Measurements from ENCODE around the gene SHANK2.
A peak's percentile ranks its signal among the peaks of the same experiment; 100 is the strongest.

Gene SHANK2

DNA sequence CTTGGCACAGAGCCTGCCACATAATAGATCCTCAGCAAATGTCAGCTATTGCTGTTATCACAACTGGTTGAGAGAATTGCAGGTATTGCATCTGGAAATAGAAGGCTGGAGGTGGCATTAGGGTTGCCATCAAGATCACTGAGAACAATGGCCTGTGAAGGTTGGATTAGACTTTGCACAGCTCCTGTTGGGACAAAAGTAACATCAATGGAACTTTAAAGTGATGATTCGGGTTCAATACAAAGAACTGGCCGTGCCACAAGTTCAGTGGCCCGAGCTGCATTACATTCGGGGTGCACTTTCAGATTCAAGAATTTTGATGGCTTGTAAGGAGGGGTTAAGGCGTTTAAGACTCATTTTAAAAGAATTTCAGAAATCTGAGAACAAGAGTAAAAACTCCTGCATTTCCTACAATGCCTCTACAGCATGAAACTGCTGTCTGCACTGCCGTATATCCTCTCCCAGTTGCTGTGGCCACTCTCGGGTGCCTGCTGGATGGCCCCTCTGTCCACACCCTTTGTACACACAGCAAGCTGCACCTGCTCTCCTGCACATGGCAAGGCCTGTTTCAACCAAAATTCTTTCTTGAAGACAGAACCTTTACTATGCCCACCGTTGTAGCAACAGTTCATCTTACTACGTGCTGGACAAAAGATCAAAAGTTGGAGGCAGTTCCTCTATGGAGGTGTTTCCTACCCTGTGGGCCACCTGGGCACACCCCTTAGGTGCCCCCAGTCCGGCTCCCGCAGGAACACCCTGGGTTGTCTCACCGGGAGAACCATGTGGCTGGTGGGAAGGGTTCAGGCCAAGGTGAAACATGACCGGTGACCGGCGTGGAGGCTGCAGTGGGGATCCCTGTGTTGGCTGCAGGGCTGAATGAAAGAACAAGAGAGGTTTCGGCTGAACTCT, 17.5 kb upstream of the SHANK2 start:
- no peak for DNase-seq (ENCODE audit: low read depth, low spot score)

DNA sequence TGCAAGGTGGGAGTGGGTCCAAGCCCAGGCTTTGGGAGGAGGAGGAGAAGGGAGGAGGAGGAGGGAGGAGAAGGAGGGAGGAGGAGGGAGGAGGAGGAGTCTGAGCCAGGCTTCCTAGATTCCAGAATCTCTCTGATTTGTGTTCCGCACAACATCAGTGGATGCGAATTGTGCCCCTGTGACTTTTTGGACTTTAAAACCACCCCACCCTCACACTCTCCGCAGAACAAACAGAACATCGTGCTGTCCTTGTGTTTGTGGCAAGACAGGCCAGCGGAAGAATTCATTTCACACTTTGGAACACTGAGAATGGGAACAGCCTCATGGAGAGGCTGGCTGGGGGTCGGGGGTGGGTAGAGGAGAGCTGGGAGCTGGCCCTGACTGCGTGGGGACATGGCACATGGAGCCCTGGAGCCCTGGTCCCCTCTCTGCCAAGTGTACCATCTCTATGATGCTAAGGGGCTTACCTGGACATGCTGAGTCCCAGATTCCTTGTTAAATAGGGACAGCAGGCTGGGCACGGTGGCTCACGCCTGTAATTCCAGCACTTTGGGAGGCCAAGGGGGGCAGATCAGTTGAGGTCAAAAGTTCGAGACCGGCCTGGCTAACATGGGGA, 16.4 kb upstream of the SHANK2 start:
- no peak for DNase-seq (ENCODE audit: low read depth, low spot score)

DNA sequence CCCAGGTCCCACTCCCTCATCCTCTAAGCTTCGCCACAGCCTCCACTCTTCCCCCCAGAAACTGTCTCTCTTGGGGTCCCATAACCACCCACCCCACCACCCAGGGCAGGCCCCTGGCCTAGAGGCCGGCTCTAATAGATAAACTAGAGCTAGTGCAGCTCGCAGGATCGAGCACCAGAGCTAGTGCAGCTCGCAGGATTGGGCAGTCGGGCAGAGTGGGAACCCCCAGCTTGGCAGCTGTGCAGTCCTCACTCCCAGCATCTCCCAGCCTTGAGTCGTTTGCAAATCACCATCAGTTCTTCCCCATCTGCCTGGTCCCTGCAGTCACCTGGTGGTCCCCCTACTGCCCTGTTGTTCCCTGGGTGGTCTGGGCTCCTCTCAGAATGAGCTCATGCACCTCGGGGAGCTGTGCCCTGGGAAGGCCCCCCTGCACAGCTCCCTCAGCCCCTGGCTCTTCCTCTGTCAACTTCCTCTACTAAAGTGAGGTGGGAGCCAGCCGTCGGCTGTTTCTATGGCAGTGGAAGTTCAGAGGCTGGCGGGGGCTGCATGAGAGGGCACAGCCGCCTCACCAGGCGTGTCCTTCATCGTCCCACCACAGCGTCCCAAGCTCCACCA, 15.5 kb upstream of the SHANK2 start:
- no peak for DNase-seq (ENCODE audit: low read depth, low spot score)

DNA sequence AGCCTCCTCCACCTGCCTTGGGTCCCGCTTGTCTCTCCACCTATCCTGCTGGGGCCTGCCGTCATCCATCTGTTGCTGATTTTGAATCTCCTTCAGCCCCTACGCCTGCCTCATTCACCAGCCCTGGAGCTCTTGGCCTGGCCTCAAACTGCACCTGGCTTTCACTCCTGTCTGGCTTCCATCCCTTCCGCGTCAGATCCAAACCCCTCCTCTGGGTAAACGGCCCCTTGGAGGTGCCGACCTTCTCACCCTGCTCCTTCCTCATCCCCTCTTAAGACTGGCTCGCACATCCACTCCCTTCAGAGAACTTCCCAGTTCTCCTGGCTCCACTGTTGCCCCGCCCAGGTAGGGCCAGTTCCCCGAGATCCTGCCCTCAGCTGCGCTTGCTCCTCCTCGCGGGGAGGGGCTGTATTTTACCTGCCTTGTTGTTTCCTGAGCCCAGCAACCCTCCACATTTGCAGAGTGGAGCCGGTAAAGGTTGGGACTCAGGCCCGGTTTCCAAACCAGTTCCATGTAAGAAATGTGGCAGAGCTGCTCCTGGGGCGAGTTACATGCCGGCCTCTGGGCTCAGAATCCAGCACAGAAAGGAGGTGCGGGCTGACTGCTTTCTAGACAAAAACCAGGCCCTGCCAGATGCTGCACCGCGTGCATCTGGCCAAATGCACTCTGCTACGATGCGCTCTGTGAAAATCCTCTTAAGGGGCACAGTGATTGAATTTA, 13.9 kb upstream of the SHANK2 start:
- no peak for DNase-seq (ENCODE audit: low read depth, low spot score)

DNA sequence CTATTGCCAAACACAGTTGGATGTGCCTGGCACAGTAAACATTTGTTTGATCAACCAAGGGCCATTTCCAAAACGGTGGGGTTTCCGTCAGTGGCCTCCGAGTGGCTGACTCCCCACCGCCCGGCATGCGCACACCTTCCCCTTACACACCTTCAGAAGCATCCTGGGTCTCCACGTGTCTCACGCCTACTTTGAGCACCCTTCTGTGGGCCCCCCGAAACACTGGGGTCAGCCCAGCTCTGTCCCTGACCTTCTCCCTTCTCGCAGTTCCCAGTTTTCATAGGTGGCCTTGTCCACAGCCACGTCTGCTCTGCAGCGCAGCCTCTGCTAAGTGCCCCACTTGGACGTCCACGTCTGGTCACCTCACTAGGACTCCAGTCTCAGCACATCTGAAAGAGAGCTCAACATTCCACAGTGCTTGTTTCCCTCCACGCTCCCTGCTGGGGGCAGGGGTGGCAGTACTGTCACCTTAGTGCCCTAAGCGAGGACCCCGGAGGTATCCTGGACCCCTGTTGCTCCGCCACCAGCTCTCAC, 13.2 kb upstream of the SHANK2 start:
- DNase-seq (ENCODE audit: low read depth, low spot score) = no peak

DNA sequence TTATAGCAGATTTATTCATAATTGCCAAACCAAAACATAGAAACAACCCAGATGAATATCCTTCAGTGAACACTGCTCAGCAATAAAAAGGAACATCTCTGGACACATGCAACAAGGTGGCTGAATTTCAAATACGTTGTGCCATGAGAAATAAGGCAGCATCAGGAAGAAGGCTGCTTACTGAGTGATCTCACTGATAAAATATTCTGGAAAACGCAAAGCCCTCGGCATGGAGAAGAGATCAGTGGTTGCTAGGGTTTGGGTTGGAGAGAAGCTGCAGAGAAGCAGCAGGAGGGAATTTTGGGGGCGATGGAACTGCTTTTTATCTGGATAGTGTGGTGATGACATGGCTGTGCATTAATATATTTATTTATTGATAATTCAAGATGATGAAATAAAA, 11.0 kb upstream of the SHANK2 start:
- DNase-seq (ENCODE audit: low read depth, low spot score) = no peak

DNA sequence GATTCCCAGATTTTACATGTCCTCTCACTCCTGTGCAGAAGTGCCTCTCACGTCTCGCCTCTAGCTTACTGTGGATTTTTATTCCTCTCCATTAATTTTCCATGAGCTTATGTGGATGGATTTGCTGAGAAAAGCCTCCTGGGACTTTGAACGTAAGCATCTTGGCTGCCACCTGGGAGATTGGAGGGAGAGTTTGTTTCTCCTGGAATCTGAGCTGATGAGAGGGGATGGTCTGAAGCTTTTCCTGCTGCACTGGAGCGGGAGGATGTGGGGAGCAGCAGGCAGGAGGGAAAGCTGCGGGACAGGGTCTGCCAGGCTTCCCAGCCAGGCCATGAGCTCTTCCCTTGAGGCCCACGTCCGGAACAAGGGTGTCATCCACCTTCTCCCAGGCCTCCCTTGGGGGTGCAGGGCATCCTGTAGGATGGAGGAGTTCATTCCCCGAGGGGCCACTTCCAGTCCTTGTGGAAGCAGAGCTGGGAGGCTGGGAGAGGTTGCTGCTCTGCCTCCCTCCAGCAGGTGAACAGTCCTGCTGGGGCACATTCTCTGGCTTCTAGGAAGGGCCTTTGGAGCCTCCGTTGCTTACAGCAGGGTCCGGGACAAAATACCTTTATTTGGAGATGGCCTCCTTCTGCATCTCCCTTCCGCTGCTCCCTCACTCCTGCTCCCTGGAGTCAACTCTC, 3.6 kb upstream of the SHANK2 start:
- no peak for DNase-seq (ENCODE audit: low read depth, low spot score)

DNA sequence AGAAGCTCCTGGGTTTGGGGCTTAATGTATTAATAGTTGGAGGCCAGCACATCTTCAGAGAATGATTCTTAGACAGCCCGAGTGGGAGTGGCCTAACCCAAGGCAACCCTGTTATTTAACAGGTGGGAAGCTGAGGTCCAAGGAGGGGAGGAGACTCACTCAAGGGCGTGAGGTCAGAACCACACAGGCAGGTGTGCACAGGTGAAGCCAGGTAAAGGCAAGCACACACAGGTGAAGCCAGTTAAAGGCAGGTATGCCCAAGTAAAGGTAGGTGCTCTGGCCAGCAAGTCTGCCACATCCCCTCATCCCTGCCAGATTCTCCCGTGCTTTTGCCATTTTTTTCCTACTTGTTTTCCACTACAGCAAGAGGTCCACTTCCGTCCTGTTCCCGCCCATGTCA, 2.9 kb upstream of the SHANK2 start:
- DNase-seq (ENCODE audit: low read depth, low spot score) = no peak

DNA sequence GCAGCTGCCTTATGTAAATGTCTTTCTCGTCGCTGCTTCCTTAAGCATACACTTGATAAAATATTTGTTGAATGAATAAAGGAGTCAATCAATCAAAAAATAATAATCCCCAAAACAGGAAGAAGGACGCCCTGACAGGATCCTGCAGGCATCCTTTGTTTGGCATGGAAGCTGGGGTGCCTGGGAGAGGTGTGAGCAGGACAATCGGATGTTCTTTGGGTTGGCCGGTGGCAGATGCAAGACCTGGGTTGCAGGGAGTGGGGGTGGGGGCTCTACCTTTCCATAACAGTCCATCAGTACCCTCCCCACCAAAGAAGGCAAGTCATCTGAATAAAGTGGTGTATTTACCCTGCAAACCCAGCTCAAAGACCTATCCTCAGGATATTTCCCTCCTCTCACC, 1.4 kb upstream of the SHANK2 start:
- no peak for DNase-seq (ENCODE audit: low read depth, low spot score)

DNA sequence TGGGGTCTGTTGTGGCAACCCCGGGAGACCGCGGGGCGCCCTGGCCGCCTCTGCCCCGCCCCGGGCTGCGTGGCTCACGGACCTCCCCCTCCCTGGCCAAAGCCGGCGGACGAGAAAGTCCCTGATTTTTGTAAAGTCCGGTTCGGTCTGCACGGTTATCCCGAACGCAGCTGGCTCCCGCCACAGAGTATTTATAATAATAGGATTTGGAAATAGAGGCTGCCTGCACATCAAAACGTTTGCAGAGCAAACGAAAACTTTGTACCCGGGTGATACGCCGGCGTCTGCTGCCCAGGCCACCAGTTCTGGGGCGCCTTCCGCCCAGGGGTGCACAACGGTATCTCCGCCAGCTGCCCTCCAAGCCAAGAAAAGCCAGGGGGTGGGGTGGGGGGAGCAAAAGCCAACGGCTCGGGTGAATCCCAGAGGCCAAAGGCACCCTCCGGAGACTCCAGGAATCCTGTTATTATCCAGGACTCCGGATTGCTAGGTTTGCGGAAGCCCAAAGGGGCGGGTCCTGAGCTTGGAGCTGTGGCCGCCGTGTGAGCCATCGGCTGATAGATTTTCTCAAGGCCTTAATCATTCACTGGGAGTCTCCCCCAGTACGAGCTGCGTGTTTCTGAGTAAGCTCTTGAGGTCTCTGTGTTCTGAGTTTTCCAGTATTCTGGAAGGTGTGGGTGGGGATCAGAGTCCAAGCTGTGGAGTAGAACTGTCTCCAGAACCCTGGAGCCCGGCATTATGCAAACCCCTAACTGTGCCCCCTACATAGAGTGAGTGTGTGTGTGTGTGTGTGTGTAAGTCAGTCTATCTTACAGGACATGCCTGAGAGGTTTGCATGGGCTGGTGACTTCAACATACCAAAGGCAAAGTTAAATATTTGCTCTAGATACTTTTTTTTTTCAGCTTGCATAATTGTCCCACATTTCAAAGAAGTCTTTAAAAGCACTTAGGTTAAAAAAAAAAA, 673 bp upstream of the SHANK2 start:
- no peak for DNase-seq (ENCODE audit: low read depth, low spot score)

DNA sequence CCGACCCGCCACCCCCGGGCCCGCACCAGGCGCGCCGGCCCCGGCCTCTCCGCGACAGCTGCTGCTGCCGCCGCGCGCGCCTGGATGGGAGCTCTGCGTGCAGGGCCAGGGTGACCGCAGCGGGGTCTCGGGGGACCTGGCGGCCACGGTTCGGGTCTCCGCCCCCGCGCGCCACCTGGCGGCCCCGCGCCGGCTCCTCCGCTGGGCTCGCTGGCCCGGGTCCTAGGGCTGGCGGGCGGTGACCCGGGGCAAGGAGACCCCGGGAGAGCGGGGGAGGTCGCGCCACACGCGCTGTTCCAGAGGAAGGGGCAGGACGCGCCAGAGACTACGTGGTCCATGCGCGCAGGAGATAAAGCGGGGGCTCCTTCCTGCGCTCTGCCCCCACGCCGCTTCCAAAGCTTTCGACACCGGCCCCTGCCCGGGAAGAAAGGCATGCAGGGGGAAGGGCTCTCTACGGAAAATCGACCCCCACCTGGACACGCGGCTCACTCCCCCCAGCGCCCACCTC, 562 bp downstream of the SHANK2 start:
- no peak for DNase-seq (ENCODE audit: low read depth, low spot score)

DNA sequence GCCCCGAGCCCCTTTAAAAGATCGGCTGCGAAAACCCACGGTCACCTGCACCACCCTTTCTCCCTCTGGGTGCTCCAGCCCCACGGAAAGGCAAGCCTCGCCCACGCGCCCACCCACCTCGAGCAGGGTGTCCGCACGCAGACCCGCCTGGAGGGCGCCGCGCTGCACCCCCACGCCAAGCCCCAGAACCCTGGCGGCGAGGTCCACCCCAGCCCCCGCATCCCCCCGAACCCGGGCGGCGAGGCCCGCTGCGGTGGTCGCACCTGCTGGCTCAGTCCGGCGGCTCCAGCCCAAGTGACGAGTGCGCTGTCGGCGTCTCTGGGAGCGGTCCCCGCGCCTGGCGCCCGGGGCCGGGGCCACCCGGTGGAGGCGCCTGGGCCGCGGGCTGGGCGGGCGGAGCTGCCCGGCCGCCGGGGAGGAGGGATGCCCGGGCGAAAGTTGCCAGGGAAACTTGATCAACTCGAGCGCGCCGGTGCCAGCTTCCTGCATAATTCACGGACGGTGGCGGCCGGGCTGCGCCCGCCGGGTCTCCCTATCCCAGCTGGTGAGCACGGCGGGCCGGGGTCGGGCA, 1.1 kb downstream of the SHANK2 start:
- DNase-seq (ENCODE audit: low read depth, low spot score) = no peak

DNA sequence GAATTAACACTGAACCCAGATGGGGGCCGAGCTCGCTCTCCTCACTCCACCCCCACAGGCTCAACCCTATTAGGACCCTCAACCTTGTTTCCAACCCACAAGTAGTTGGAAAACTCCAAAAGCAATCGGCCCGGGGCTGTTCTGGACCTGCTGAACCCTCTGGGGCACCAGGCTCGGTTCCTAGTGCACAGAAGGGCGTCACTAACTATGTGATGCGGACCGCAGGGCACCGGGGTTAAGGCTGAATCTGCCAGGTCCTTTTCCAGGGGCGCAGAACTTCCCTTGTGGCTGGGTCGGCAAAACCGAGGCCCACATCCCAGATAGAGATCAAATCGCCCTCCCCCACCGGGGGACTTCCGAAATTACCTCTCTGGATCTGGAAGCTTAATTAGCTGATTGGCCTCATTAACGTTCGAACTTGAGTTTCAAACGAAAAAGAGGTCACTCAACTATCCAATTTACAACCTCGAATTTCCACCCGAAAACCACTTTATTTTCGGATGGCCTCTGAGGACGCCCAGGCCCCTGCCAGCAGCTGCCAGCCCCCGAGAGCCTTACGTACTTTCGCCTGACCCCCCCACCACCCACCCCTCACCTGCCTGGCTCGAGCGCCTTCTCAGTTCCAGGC, 1.7 kb downstream of the SHANK2 start:
- no peak for DNase-seq (ENCODE audit: low read depth, low spot score)

DNA sequence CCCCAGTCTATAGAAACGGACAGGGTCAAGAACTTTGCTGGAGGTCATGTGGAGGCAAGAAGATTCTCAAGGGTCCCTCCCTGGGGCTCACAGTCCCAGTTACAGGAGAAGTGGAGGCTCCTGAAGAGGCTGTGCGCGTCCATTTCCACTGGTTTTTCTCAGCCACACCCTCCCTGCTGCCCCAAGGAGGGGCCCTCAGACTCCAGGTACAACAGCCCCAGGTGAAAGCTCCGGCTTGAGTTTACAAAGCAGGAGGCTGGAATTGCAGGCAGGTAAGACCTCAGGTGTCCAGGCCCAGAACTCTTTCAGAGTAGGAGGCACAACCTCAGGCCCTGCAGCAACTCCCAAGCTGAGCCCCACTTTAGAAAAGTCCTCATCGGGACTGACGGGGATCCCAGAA, 3.1 kb downstream of the SHANK2 start:
- no peak for DNase-seq (ENCODE audit: low read depth, low spot score)

DNA sequence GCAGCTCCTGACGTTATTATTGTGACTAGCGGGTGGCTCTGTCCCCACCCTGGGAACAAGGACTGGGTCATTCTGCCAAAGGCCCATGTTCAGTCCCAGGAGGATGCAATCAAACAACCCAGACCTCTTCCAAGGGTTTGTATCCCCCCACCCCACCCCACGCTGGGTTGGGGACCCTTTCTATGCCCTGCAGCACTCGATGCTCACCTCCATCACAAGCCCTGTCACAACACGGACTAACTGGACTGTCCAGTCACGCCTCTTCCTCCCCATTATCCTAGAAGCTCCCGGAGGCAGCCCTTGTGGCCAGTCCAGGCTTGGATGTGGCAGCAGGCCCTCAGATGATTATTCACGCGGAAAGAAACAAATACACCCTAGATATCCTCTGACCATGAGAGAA, 3.7 kb downstream of the SHANK2 start:
- no peak for DNase-seq (ENCODE audit: low read depth, low spot score)

DNA sequence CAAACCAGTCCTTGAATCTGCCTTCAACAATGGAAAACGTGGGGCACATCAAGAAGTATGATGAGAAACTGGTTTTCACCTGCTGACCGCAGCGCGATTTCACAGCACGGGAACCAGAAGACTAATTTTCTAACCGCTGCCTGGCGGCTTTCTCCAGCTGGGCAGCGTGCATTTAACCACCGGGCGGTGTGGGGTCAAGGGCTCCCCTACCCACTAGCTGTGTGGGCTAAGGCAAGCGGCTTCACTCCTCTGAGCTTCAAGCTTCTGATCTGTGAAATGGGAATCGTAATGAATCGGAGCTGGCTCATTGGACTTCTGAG, 4.2 kb downstream of the SHANK2 start:
- no peak for DNase-seq (ENCODE audit: low read depth, low spot score)

DNA sequence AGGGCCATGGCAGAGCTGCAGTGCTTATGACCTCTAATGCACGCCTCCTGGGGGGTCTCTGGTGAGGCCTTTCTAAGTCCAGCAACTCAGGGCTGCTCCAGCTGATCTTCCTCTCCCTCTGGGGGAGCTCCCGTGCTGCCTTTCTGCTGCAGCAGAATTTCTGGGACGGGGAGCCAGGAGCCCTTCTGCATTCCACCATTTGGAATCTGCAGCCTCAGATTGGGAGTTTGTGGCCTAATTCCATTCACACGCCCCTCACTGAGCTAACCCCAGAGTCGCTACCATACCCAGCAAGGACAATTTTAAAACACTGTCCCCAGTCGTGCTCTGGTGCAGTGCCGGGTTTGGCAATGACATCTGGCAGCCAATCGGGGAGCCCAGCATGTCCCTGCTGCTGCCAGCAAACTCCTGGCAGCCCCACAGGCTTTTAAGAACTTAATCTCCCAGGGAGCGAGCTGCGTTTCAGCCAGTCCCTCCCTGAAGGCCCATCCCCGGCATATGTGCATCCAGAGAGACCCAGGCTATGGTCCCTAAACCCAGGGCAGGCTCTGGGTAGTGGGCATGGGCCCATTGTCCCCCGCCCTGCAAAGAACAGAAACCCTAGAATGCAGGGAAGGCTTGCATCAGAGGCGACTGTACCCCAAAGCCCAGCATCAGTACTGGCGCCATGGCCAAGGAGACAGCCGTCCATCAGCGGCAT, 4.7 kb downstream of the SHANK2 start:
- DNase-seq (ENCODE audit: low read depth, low spot score) = no peak

DNA sequence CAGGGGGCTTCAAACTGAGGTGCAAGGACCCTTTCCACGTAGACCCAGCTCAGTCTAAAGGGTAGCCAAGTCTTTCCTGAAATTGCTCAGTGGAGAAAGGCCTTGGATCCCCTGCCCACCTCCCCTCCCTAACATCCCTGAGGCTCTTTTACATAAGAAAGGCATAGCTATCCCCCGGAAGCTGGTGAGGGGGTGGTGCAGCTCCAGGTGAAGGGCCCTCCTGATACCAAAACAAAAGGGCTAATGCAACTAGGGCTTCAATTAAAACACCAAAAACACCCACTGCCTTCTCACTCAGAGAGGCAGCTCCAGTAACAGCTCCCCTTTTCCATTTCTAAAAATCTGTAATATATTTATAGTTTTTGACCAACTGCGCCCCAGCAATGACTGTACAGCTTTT, 5.8 kb downstream of the SHANK2 start:
- DNase-seq (ENCODE audit: low read depth, low spot score) = peak; percentile 90
